Measurements from ENCODE around the gene GLT6D1. TPM values are rescaled to one million over a fixed set of nuclear protein-coding genes. Genes with fewer than 3 reads are reported as not detected.

Gene GLT6D1
- total RNA-seq, 6 experiments from 2014 or later: not detected

- Histone ChIP-seq H3K27ac (no peak overlapping the region), H3K36me3 (no peaks in the 10 kb centered on the region), H3K4me3 (no peak overlapping the region), H3K27me3 (no peaks in the 10 kb centered on the region), H3K4me1 (no peaks in the 10 kb centered on the region), H3K9me3 (no peaks in the 10 kb centered on the region)
- WGBS (ENCODE audit: insufficient coverage, low coverage, low lambda C conversion rate, missing lambda C conversion rate): 17% methylated on average over 1 of the region's 34 CpGs
- DNase-seq (no peak), ATAC-seq (no peak)
- intact Hi-C loops (cut with DNase I): no loop called here
- no peak for TF ChIP-seq POLR2A (IDR thresholded peaks at IDR 0.05)
- TF ChIP-seq CTCF (IDR thresholded peaks at IDR 0.05): no peak
These were observed 22.5 kb downstream of the GLT6D1 start for GRCh38 chr9:135616619-135617537.

GRCh38 chr9:135615666-135616618 is 23.4 kb downstream of the GLT6D1 start:
- ATAC-seq (peak in 1 of 4 donors; percentile 19), DNase-seq (no peak)
- no peak overlapping the region for H3K27ac ChIP-seq
- H3K27me3 ChIP-seq: no peaks in the 10 kb centered on the region
- WGBS (ENCODE audit: insufficient coverage, low coverage, low lambda C conversion rate, missing lambda C conversion rate): 34% methylated on average over 13 of the region's 31 CpGs
- no peak overlapping the region for H3K4me3 ChIP-seq
- intact Hi-C loops (cut with DNase I): no loop called here
- H3K4me1 ChIP-seq: no peaks in the 10 kb centered on the region
- H3K9me3 ChIP-seq: no peaks in the 10 kb centered on the region
- TF ChIP-seq CTCF (IDR thresholded peaks at IDR 0.05) (no peak), POLR2A (IDR thresholded peaks at IDR 0.05) (no peak)
- H3K36me3 ChIP-seq: no peaks in the 10 kb centered on the region

- Histone ChIP-seq H3K4me3 (no peak overlapping the region), H3K36me3 (no peaks in the 10 kb centered on the region), H3K27ac (no peak overlapping the region), H3K27me3 (no peaks in the 10 kb centered on the region), H3K4me1 (no peaks in the 10 kb centered on the region), H3K9me3 (no peaks in the 10 kb centered on the region)
- no peak for TF ChIP-seq CTCF (IDR thresholded peaks at IDR 0.05)
- no peak for TF ChIP-seq POLR2A (IDR thresholded peaks at IDR 0.05)
- intact Hi-C loops (cut with DNase I): no loop called here
- 75% methylated on average over 1 of the region's 29 CpGs for WGBS (ENCODE audit: insufficient coverage, low coverage, low lambda C conversion rate, missing lambda C conversion rate)
- DNase-seq (no peak), ATAC-seq (no peak)
These were observed 24.3 kb downstream of the GLT6D1 start for GRCh38 chr9:135614821-135615665.
